Endothelial cell of umbilical vein (primary cell): ENCODE results near the gene HDAC7. TPM values are rescaled to one million over a fixed set of nuclear protein-coding genes. Genes with fewer than 3 reads are reported as not detected.

ENCODE experiments used
- BruUV-seq: library from RNA; stranded (reverse); fragments of 400-500 nt; replicated peaks from 2 replicates; lab custom pipeline; 2021; lab: Mats Ljungman, UMichigan
- CTCF ChIA-PET: fragments of 300-600, 350-600 bp; sonication (Branson Sonifier 250); formaldehyde crosslinking; loops from one replicate; lab custom pipeline; 2021; ENCODE audit warnings: antibody characterized with exemption, inconsistent platforms; lab: Charles Lee
- POLR2A ChIA-PET: fragments of 300-600, 350-600 bp; sonication (Branson Sonifier 250); formaldehyde crosslinking; loops from one replicate; lab custom pipeline; 2021; ENCODE audit warnings: antibody characterized with exemption, inconsistent platforms; lab: Charles Lee
- DNase-seq: peaks from one replicate; pipeline ENCODE4 v3.0.0-alpha.2; 2011; ENCODE audit warnings: low read depth, low spot score
- FAIRE-seq: peaks from 2 replicates; lab custom pipeline; 2011; peaks lifted over from hg19 to GRCh38; lab: Jason Lieb, UNC
- H2AFZ ChIP-seq: 2 replicates; pipeline ENCODE4 v1.6.0; 2012; ENCODE audit warnings: low read depth, low read length, control low read depth, inconsistent platforms
- H3K27ac ChIP-seq: 2 replicates; pipeline ENCODE4 v1.5.1; 2011; ENCODE audit warnings: low read depth, mild to moderate bottlenecking, control low read depth, low read length, moderate library complexity; ENCODE audit not compliant: insufficient read depth
- H3K27me3 ChIP-seq, 2 experiments: 2 replicates each; pipeline versions ENCODE4 v1.6.0 to v1.6.1; 2011; ENCODE audit warnings: low read length in 2 of 2, mixed read lengths in 1 of 2; ENCODE audit not compliant: control insufficient read depth in 2 of 2, insufficient read depth in 2 of 2
- H3K36me3 ChIP-seq, 2 experiments: 2 replicates in 1 of 2; 3 replicates in 1 of 2; pipeline ENCODE4 v1.5.1; 2011; ENCODE audit warnings: low read length in 2 of 2, mild to moderate bottlenecking in 1 of 2, moderate library complexity in 1 of 2; ENCODE audit not compliant: control insufficient read depth in 2 of 2, insufficient read depth in 2 of 2; ENCODE audit errors: extremely low read depth in 1 of 2
- H3K4me1 ChIP-seq: 3 replicates; pipeline ENCODE4 v1.5.1; 2011; ENCODE audit warnings: mild to moderate bottlenecking, low read length; ENCODE audit not compliant: control insufficient read depth, insufficient read depth; ENCODE audit errors: extremely low read depth
- H3K4me2 ChIP-seq: 2 replicates; pipeline ENCODE4 v1.6.1; 2011; ENCODE audit warnings: low read length, control low read depth, mixed read lengths; ENCODE audit not compliant: insufficient read depth
- H3K4me3 ChIP-seq, 3 experiments: fragments of 200-600 bp in 1 of 3; sonication (generic), shearing (Covaris generic) in 1 of 3; replicated peaks in 1 of 3; 2 replicates each; pipeline ENCODE4 v1.5.1; 2011 to 2016; ENCODE audit warnings: control low read depth in 3 of 3, low read length in 3 of 3, mild to moderate bottlenecking in 2 of 3, inconsistent platforms in 1 of 3, low read depth in 1 of 3, moderate library complexity in 1 of 3; ENCODE audit not compliant: insufficient read depth in 1 of 3
- H3K79me2 ChIP-seq: 2 replicates; pipeline ENCODE4 v1.6.0; 2012; ENCODE audit warnings: low read length, inconsistent platforms; ENCODE audit not compliant: control insufficient read depth, insufficient read depth
- H3K9ac ChIP-seq: replicated peaks from 2 replicates; pipeline ENCODE3; 2011; ENCODE audit warnings: low read length, control low read depth; ENCODE audit not compliant: insufficient read depth; ENCODE audit errors: extremely low read depth
- H3K9me1 ChIP-seq: replicated peaks from 3 replicates; pipeline ENCODE4 v1.6.0; 2011; ENCODE audit warnings: mild to moderate bottlenecking, low read length; ENCODE audit not compliant: control insufficient read depth, insufficient read depth; ENCODE audit errors: extremely low read depth
- H3K9me3 ChIP-seq: replicated peaks from 2 replicates; pipeline ENCODE4 v1.5.1; 2012; ENCODE audit warnings: low read length, inconsistent platforms; ENCODE audit not compliant: control insufficient read depth, insufficient read depth
- H4K20me1 ChIP-seq: replicated peaks from 2 replicates; pipeline ENCODE3; 2011; ENCODE audit warnings: mild to moderate bottlenecking, low read length; ENCODE audit not compliant: control insufficient read depth, insufficient read depth; ENCODE audit errors: extremely low read depth
- CTCF ChIP-seq, 2 donors: IDR thresholded peaks; 1 replicate in 1 of 2; 2 replicates in 1 of 2; pipeline ENCODE4 v1.5.1; 2011; ENCODE audit warnings: low read length in 2 of 2, mild to moderate bottlenecking in 2 of 2, moderate library complexity in 2 of 2, control low read depth in 1 of 2, inconsistent platforms in 1 of 2, low read depth in 1 of 2; ENCODE audit not compliant: insufficient read depth in 1 of 2; ENCODE audit errors: extremely low read depth in 1 of 2
- EZH2 ChIP-seq: IDR thresholded peaks from 2 replicates; pipeline ENCODE4 v1.6.1; 2012; ENCODE audit warnings: borderline replicate concordance, low read depth, mild to moderate bottlenecking, moderate library complexity, low read length, inconsistent platforms; ENCODE audit not compliant: severe bottlenecking
- FOS ChIP-seq: IDR thresholded peaks from 2 replicates; pipeline ENCODE4 v1.6.1; 2011; ENCODE audit warnings: mild to moderate bottlenecking, low read length, moderate library complexity, borderline replicate concordance; ENCODE audit not compliant: insufficient read depth
- GATA2 ChIP-seq: IDR thresholded peaks from 2 replicates; pipeline ENCODE4 v1.7.0; 2011; ENCODE audit warnings: low read depth, mild to moderate bottlenecking, moderate library complexity, mixed read lengths, low read length; ENCODE audit not compliant: insufficient read length, insufficient read depth
- JUN ChIP-seq: IDR thresholded peaks from 2 replicates; pipeline ENCODE4 v1.6.1; 2011; ENCODE audit warnings: borderline replicate concordance, low read depth; ENCODE audit not compliant: insufficient read length, insufficient read depth
- MAX ChIP-seq: IDR thresholded peaks from 2 replicates; pipeline ENCODE4 v1.6.1; 2011; ENCODE audit not compliant: insufficient read depth, insufficient read length
- MYC ChIP-seq: IDR thresholded peaks from one replicate; pipeline ENCODE4 v1.6.1; 2011; ENCODE audit warnings: mild to moderate bottlenecking, low read depth, low read length
- POLR2A ChIP-seq: IDR thresholded peaks from 2 replicates; pipeline ENCODE4 v1.6.1; 2012; ENCODE audit warnings: low read depth, mild to moderate bottlenecking, control low read depth, low read length
- POLR2AphosphoS5 ChIP-seq: IDR thresholded peaks from 2 replicates; pipeline ENCODE4 v1.6.1; 2012; ENCODE audit warnings: low read depth, mild to moderate bottlenecking, control low read depth, low read length, moderate library complexity; ENCODE audit not compliant: insufficient read depth
- dilution Hi-C: fragments of 300-500 bp; cut with MboI; formaldehyde crosslinking; loops from one replicate; pipeline ENCODE4 v1.15.0; 2019; ENCODE audit warnings: low sequenced_read_pairs; ENCODE audit not compliant: extremely low pct_ligation_motif_present
- intact Hi-C: fragments of 100-400 bp; cut with micrococcal nuclease; formaldehyde crosslinking; loops from one replicate; pipeline ENCODE4 v1.10.0; 2022
- polyA plus RNA-seq, 4 experiments: library from polyadenylated mRNA; depleted of rRNA in 3 of 4; stranded (reverse) in 3 of 4; unstranded in 1 of 4; fragments of >200 nt; gene quantifications; 2 replicates each; pipeline versions ENCODE4 v1.2.1 to v1.2.3, GENCODE V29; 2011 to 2012; ENCODE audit warnings: missing spikeins in 1 of 4
- total RNA-seq: library from RNA; stranded (reverse); gene quantifications from 2 replicates; pipeline ENCODE4 v1.2.3, GENCODE V29; 2021

The HDAC7 gene
- total and polyA plus RNA-seq, 2 donors (not counting 3 experiments of a cell fraction or from before 2014, with no cell fraction given) = 119 to 249 TPM

GRCh38 chr12:47848853-47849252 is 29.1 kb upstream of the HDAC7 start:
- Histone ChIP-seq H2AFZ (peak overlapping the region; percentile 28), H3K27me3 (no peaks in the 10 kb centered on the region), H3K9ac (no peak overlapping the region), H3K4me3 (no peak overlapping the region), H3K36me3 (no peaks in the 10 kb centered on the region), H3K4me1 (peaks cover 7% of the 10 kb centered on the region), H3K27ac (no peak overlapping the region), H3K4me2 (no peak overlapping the region), H3K79me2 (no peaks in the 10 kb centered on the region), H3K9me1 (no peaks in the 10 kb centered on the region), H3K9me3 (no peaks in the 10 kb centered on the region), H4K20me1 (no peaks in the 10 kb centered on the region)
- no TSS peak for BruUV-seq
- intact Hi-C loops (no loop called here), dilution Hi-C loops (no loop called here)
- TF ChIP-seq JUN (no peak), MYC (no peak), FOS (no peak), MAX (no peak), EZH2 (no peak), GATA2 (no peak), CTCF (IDR thresholded peaks at IDR 0.05; ENCODE audit: extremely low read depth in 1 of 2, insufficient read depth in 1 of 2, low read depth in 1 of 2, low read length in 2 of 2) (no peak), POLR2A (no peak), POLR2AphosphoS5 (no peak)
- ChIA-PET CTCF (interaction anchor here (0.9 to 4.1 kb wide), 4 partner anchors 11 to 115 kb away, joined by 3 to 21 read pairs (median 7); partner anchors contain the start of gene TMEM106C), POLR2A (no interaction called here)
- DNase-seq (no peak), FAIRE-seq (peak; percentile 72)
